Fibroblast of lung (primary cell): ENCODE measurements around the gene C1orf50. TPM values are rescaled to one million over a fixed set of nuclear protein-coding genes. Genes with fewer than 3 reads are reported as not detected.
A peak's percentile ranks its signal among the peaks of the same experiment; 100 is the strongest.
"Not testable (repeated sequence)": the region's sequence is repeated elsewhere in the genome, so short reads cannot be mapped to it uniquely, and the experiment has no call there.

ENCODE experiments used
- DNase-seq, 2 donors: peaks; one replicate each; pipeline versions ENCODE4 v3.0.0 to v3.0.0-alpha.2; 2010; ENCODE audit warnings: low read depth in 2 of 2
- H2AFZ ChIP-seq: 2 replicates; pipeline ENCODE4 v1.5.1; 2012; ENCODE audit warnings: low read length, control low read depth, inconsistent platforms
- H3K27ac ChIP-seq: 2 replicates; pipeline ENCODE4 v1.5.1; 2011; ENCODE audit warnings: low read length, control low read depth; ENCODE audit not compliant: insufficient read depth
- H3K27me3 ChIP-seq: 2 replicates; pipeline ENCODE4 v1.5.1; 2011; ENCODE audit warnings: mild to moderate bottlenecking, low read length; ENCODE audit not compliant: control insufficient read depth, insufficient read depth
- H3K36me3 ChIP-seq: 2 replicates; pipeline ENCODE4 v1.5.1; 2011; ENCODE audit warnings: low read length; ENCODE audit not compliant: control insufficient read depth, insufficient read depth
- H3K4me1 ChIP-seq: 2 replicates; pipeline ENCODE4 v1.5.1; 2011; ENCODE audit warnings: low read length; ENCODE audit not compliant: control insufficient read depth, insufficient read depth; ENCODE audit errors: extremely low read depth
- H3K4me2 ChIP-seq: 2 replicates; pipeline ENCODE4 v1.5.1; 2011; ENCODE audit warnings: low read length, control low read depth; ENCODE audit not compliant: insufficient read depth; ENCODE audit errors: extremely low read depth
- H3K4me3 ChIP-seq, 4 experiments: fragments of 200-600 bp in 1 of 4; sonication (generic) in 1 of 4; replicated peaks in 1 of 4; 2 replicates each; pipeline ENCODE4 v1.5.1; 2011 to 2016; ENCODE audit warnings: low read length in 4 of 4, low read depth in 3 of 4, mild to moderate bottlenecking in 3 of 4, control low read depth in 2 of 4, inconsistent platforms in 1 of 4, mixed read lengths in 1 of 4; ENCODE audit not compliant: insufficient read depth in 1 of 4; ENCODE audit errors: control extremely low read depth in 1 of 4
- H3K79me2 ChIP-seq: 2 replicates; pipeline ENCODE4 v1.5.1; 2012; ENCODE audit warnings: mild to moderate bottlenecking, low read length, inconsistent platforms; ENCODE audit not compliant: control insufficient read depth, insufficient read depth
- H3K9ac ChIP-seq: 2 replicates; pipeline ENCODE4 v1.5.1; 2011; ENCODE audit warnings: mild to moderate bottlenecking, low read length, control low read depth; ENCODE audit not compliant: insufficient read depth
- H3K9me3 ChIP-seq: 2 replicates; pipeline ENCODE4 v1.5.1; 2012; ENCODE audit warnings: low read depth, low read length; ENCODE audit not compliant: control insufficient read depth, insufficient read depth
- H4K20me1 ChIP-seq: 2 replicates; pipeline ENCODE4 v1.5.1; 2011; ENCODE audit warnings: low read length; ENCODE audit not compliant: control insufficient read depth, insufficient read depth; ENCODE audit errors: extremely low read depth
- EZH2 ChIP-seq: IDR thresholded peaks from 2 replicates; pipeline ENCODE4 v1.5.1; 2012; ENCODE audit warnings: low read length, control low read depth, mild to moderate bottlenecking; ENCODE audit errors: missing control alignments
- polyA plus RNA-seq, 2 donors: library from polyadenylated mRNA; depleted of rRNA in 1 of 2; stranded (reverse) in 1 of 2; unstranded in 1 of 2; fragments of >200 nt; gene quantifications; 2 replicates each; pipeline ENCODE4 v1.2.1, GENCODE V29; 2011 to 2012; ENCODE audit warnings: missing spikeins in 1 of 2
- total RNA-seq: library from RNA; depleted of rRNA; stranded (reverse); fragments of >200 nt; gene quantifications from 2 replicates; pipeline ENCODE4 v1.2.1, GENCODE V29; 2014
- TF ChIP-seq, protein P1 (sequence below), 2 donors: IDR thresholded peaks in 1 of 2; conservative IDR thresholded peaks in 1 of 2; 1 replicate in 1 of 2; 2 replicates in 1 of 2; pipeline ENCODE4 v1.5.1; 2011 to 2012; ENCODE audit warnings: low read length in 2 of 2, control low read depth in 1 of 2, inconsistent platforms in 1 of 2, low read depth in 1 of 2, mild to moderate bottlenecking in 1 of 2

Gene C1orf50
- total and polyA plus RNA-seq, 2 donors (not counting 1 experiment from before 2014, with no cell fraction given), result 5.9 to 9.5 TPM

DNA sequence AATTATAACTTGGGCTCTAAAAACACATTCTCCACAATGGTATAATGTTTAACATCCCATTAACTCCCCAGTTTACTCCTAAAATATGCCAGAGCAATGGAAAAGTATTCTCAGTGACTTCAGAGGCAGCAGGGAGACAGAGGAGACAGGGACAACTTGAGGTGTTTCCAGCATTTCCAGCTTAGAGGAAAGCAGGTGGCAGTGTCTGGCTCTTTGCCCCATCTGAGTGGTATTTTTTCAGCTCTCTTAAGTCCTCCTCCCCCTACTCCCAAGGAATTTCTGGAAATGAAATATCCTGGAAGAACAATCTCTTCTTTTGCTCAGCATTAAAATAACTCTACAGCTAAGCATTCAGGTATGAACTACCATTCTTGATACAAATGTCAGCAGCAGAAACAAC, 39.1 kb downstream of the C1orf50 start:
- Histone ChIP-seq H4K20me1 (no peaks in the 10 kb centered on the region), H3K9ac (no peak overlapping the region), H3K4me2 (no peak overlapping the region), H2AFZ (no peak overlapping the region), H3K4me3 (no peak overlapping the region), H3K27me3 (no peaks in the 10 kb centered on the region), H3K9me3 (no peaks in the 10 kb centered on the region), H3K27ac (no peak overlapping the region), H3K36me3 (no peaks in the 10 kb centered on the region), H3K79me2 (no peaks in the 10 kb centered on the region), H3K4me1 (no peaks in the 10 kb centered on the region)
- TF ChIP-seq, protein P1, sequence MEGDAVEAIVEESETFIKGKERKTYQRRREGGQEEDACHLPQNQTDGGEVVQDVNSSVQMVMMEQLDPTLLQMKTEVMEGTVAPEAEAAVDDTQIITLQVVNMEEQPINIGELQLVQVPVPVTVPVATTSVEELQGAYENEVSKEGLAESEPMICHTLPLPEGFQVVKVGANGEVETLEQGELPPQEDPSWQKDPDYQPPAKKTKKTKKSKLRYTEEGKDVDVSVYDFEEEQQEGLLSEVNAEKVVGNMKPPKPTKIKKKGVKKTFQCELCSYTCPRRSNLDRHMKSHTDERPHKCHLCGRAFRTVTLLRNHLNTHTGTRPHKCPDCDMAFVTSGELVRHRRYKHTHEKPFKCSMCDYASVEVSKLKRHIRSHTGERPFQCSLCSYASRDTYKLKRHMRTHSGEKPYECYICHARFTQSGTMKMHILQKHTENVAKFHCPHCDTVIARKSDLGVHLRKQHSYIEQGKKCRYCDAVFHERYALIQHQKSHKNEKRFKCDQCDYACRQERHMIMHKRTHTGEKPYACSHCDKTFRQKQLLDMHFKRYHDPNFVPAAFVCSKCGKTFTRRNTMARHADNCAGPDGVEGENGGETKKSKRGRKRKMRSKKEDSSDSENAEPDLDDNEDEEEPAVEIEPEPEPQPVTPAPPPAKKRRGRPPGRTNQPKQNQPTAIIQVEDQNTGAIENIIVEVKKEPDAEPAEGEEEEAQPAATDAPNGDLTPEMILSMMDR (conservative IDR thresholded peaks at IDR 0.05 in 1 of 2, IDR thresholded peaks at IDR 0.05 in 1 of 2; ENCODE audit: low read depth in 1 of 2, low read length in 2 of 2), result no peak
- no peak for TF ChIP-seq EZH2
- DNase-seq, result peak in 1 of 2 donors; percentile 16

DNA sequence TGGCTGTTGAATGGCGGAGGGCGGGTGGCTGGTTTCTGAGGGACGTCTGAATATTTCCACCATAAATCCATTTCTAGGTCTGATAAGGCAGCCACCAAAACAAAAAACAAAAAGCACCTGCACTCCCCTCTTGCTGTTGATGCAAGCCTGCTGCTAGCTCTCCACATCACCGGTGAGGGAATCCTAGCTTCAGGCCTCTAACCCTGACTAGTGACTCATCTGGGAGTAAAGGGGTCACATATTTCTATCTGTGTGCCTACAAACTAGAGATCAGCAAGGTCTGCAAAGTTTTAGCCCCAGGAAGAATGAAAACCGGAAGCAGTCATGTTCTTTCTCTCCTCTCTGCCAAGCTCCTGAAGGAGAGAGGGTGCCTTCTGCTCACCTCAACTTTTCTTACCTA, 39.5 kb downstream of the C1orf50 start:
- TF ChIP-seq, protein P1 (conservative IDR thresholded peaks at IDR 0.05 in 1 of 2, IDR thresholded peaks at IDR 0.05 in 1 of 2; ENCODE audit: low read depth in 1 of 2, low read length in 2 of 2), result no peak
- TF ChIP-seq EZH2, result no peak
- Histone ChIP-seq H3K9me3 (no peaks in the 10 kb centered on the region), H4K20me1 (no peaks in the 10 kb centered on the region), H3K4me3 (no peak overlapping the region), H3K4me2 (no peak overlapping the region), H3K27me3 (no peaks in the 10 kb centered on the region), H3K27ac (no peak overlapping the region), H2AFZ (no peak overlapping the region), H3K9ac (no peak overlapping the region), H3K4me1 (no peaks in the 10 kb centered on the region), H3K79me2 (no peaks in the 10 kb centered on the region), H3K36me3 (no peaks in the 10 kb centered on the region)
- no peak for DNase-seq

DNA sequence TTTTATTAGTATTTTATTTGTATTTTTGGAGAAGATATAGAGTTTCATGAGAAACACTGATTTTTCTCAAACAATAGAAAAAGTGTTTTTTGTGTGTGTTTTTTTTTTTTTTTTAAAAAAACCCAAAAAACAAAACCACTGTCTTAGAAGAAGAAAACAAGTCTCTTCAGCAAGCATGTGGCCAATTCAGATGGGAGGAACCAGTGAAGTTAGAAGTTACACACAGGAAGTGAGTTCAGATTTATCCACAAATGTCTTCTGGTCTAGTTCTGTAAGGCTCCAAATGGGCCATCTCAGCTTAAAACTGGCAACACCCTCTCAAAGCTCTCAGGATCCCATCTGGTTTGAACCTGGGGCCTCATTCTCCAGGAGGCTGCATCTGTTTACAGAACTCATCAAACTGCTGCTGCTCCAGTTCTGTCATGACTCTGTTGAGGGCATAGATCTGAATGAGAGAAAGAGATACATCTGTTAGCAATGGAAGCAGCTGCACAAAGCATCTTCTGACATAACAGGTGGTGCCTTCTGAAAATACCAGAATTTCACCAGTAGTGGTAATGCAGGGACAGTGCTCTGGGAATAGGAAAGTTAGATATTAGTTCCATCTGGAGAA, 40.1 kb downstream of the C1orf50 start:
- TF ChIP-seq, protein P1 (conservative IDR thresholded peaks at IDR 0.05 in 1 of 2, IDR thresholded peaks at IDR 0.05 in 1 of 2; ENCODE audit: low read depth in 1 of 2, low read length in 2 of 2), result no peak
- TF ChIP-seq EZH2, result no peak
- no peak overlapping the region for H3K9ac ChIP-seq

DNA sequence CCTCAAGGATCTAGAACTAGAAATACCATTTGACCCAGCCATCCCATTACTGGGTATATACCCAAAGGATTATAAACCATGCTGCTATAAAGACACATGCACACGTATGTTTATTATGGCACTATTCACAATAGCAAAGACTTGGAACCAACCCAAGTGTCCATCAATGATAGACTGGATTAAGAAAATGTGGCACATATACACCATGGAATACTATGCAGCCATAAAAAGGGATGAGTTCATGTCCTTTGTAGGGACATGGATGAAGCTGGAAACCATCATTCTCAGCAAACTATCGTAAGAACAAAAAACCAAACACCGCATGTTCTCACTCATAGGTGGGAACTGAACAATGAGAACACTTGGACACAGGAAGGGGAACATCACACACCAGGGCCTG, 47.8 kb downstream of the C1orf50 start:
- not testable (repeated sequence) for H3K27me3 ChIP-seq, H3K4me2 ChIP-seq, H3K9me3 ChIP-seq, H3K4me3 ChIP-seq, H3K27ac ChIP-seq, H3K9ac ChIP-seq, H2AFZ ChIP-seq, H3K36me3 ChIP-seq, H3K4me1 ChIP-seq, H3K79me2 ChIP-seq, DNase-seq, H4K20me1 ChIP-seq

More for the DNA sequence above, 40.1 kb downstream of the C1orf50 start:
- Histone ChIP-seq H3K36me3 (no peaks in the 10 kb centered on the region), H3K79me2 (no peaks in the 10 kb centered on the region), H3K4me2 (no peak overlapping the region), H2AFZ (no peak overlapping the region), H3K4me1 (no peaks in the 10 kb centered on the region), H3K27ac (no peak overlapping the region), H3K9me3 (no peaks in the 10 kb centered on the region), H4K20me1 (no peaks in the 10 kb centered on the region), H3K4me3 (no peak overlapping the region), H3K27me3 (no peaks in the 10 kb centered on the region)
- no peak for DNase-seq
